Gastroesophageal sphincter (tissue), 4 donors: ENCODE data around the gene OFD1. TPM values are rescaled to one million over a fixed set of nuclear protein-coding genes. Genes with fewer than 3 reads are reported as not detected.

Source experiments
- ATAC-seq: fragments of 150-250 bp; one replicate; pipeline ENCODE4 v1.9.1; 2016; ENCODE audit warnings: mild to moderate bottlenecking, moderate library complexity
- H3K27ac ChIP-seq, 4 donors: fragments of 200-600 bp; sonication (generic) in 3 of 4; 1 replicate in 3 of 4; 2 replicates in 1 of 4; pipeline ENCODE4 v1.5.1; 2016 to 2019
- H3K27me3 ChIP-seq: fragments of 200-600 bp; sonication (generic); one replicate; pipeline ENCODE4 v1.5.1; 2019
- H3K36me3 ChIP-seq, 2 donors: fragments of 200-600 bp; sonication (generic); one replicate each; pipeline ENCODE4 v1.5.1; 2019; ENCODE audit warnings: control low read depth in 1 of 2
- H3K4me1 ChIP-seq, 3 donors: fragments of 200-600 bp; sonication (generic); 1 replicate in 2 of 3; 2 replicates in 1 of 3; pipeline ENCODE4 v1.5.1; 2016 to 2019; ENCODE audit warnings: control low read depth in 2 of 3
- H3K4me3 ChIP-seq, 2 donors: fragments of 200-600 bp; sonication (generic); one replicate each; pipeline ENCODE4 v1.5.1; 2019; ENCODE audit warnings: mild to moderate bottlenecking in 1 of 2, moderate library complexity in 1 of 2
- H3K9me3 ChIP-seq, 3 donors: fragments of 200-600 bp; sonication (generic); one replicate each; pipeline ENCODE4 v1.5.1; 2017 to 2019; ENCODE audit warnings: control low read depth in 2 of 3
- EP300 ChIP-seq: sonication (generic); formaldehyde crosslinking; IDR thresholded peaks from one replicate; pipeline ENCODE4 v1.6.1; 2017; ENCODE audit warnings: antibody characterized with exemption, mild to moderate bottlenecking
- POLR2A ChIP-seq, 2 donors: fragments of 450-650 bp; IDR thresholded peaks; one replicate each; pipeline ENCODE4 v1.6.1; 2017; ENCODE audit warnings: antibody characterized with exemption in 2 of 2, mild to moderate bottlenecking in 2 of 2, moderate library complexity in 1 of 2
- POLR2AphosphoS5 ChIP-seq: sonication (generic); formaldehyde crosslinking; IDR thresholded peaks from one replicate; pipeline ENCODE4 v1.6.1; 2017; ENCODE audit warnings: antibody characterized with exemption
- WGBS, 2 donors: methylation state at CpG; one replicate each; pipeline ENCODE4 v1.1.5; 2018; ENCODE audit warnings: low coverage in 1 of 2; 5-methylcytosine and 5-hydroxymethylcytosine counted together
- total RNA-seq, 4 donors: library from RNA; depleted of rRNA; stranded (reverse); fragments of >200 nt; gene quantifications; one replicate each; pipeline ENCODE4 v1.1.0, GENCODE V29; 2016
- TF ChIP-seq, protein P1 (sequence below), 4 experiments: fragments of 200-600 bp in 2 of 4; fragments of 450-650 bp in 2 of 4; sonication (generic) in 1 of 4; IDR thresholded peaks; one replicate each; pipeline ENCODE4 v1.5.1; 2017 to 2019; ENCODE audit warnings: antibody characterized with exemption in 4 of 4, mild to moderate bottlenecking in 2 of 4, moderate library complexity in 2 of 4

The OFD1 gene
- total RNA-seq, 4 donors from 2014 or later = 15.2 to 26.6 (median 22.5) TPM

DNA sequence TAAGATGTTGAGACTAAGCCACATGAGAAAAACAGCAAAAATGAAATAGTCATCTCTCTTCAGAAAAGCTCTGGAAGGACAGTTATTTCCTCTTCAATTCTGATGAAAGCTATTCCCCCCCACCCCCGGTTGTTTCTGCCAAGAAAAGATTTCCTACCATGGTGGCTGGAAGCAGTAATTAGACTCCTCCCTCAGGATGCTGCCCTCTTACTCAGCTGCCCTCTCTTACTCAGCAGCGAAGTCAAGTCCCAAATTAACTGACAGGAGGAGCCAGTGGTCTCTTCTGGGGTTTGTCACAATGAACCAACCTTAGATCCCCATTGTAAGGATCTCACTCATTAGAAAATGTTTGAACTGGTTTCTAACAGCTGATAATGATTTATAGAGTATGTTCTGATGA lies 44.4 kb downstream of the OFD1 start:
- peaks cover 0 to 8% (median 0%) of the 10 kb centered on the region in 3 donors for H3K4me1 ChIP-seq
- H3K36me3 ChIP-seq = peaks cover 0 to 18% of the 10 kb centered on the region in 2 donors
- H3K27ac ChIP-seq = no peak overlapping the region
- H3K9me3 ChIP-seq = no peaks in the 10 kb centered on the region
- 0 to 29% methylated on average over 2 of the region's 2 CpGs for WGBS, 2 donors
- ATAC-seq = no peak
- TF ChIP-seq, protein P1, sequence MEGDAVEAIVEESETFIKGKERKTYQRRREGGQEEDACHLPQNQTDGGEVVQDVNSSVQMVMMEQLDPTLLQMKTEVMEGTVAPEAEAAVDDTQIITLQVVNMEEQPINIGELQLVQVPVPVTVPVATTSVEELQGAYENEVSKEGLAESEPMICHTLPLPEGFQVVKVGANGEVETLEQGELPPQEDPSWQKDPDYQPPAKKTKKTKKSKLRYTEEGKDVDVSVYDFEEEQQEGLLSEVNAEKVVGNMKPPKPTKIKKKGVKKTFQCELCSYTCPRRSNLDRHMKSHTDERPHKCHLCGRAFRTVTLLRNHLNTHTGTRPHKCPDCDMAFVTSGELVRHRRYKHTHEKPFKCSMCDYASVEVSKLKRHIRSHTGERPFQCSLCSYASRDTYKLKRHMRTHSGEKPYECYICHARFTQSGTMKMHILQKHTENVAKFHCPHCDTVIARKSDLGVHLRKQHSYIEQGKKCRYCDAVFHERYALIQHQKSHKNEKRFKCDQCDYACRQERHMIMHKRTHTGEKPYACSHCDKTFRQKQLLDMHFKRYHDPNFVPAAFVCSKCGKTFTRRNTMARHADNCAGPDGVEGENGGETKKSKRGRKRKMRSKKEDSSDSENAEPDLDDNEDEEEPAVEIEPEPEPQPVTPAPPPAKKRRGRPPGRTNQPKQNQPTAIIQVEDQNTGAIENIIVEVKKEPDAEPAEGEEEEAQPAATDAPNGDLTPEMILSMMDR (IDR thresholded peaks at IDR 0.05) = no peak
- TF ChIP-seq POLR2AphosphoS5 (no peak), EP300 (no peak), POLR2A (IDR thresholded peaks at IDR 0.05) (no peak)
- H3K27me3 ChIP-seq = no peaks in the 10 kb centered on the region
- H3K4me3 ChIP-seq = no peak overlapping the region

GRCh38 chrX:13780868-13781427 lies 46.4 kb downstream of the OFD1 start:
- Histone ChIP-seq H3K27ac (no peak overlapping the region), H3K36me3 (peaks cover 0 to 1% of the 10 kb centered on the region in 2 donors), H3K4me3 (no peak overlapping the region), H3K4me1 (peaks cover 0 to 5% (median 0%) of the 10 kb centered on the region in 3 donors), H3K27me3 (no peaks in the 10 kb centered on the region), H3K9me3 (no peaks in the 10 kb centered on the region)
- TF ChIP-seq, protein P1 (IDR thresholded peaks at IDR 0.05) = no peak
- no peak for TF ChIP-seq POLR2A (IDR thresholded peaks at IDR 0.05)
- no peak for TF ChIP-seq POLR2AphosphoS5
- no peak for TF ChIP-seq EP300
- 34% methylated on average over 2 of the region's 7 CpGs; no CpG with 5 or more reads in 1 of the 2 donors for WGBS, 2 donors
- ATAC-seq = no peak

DNA sequence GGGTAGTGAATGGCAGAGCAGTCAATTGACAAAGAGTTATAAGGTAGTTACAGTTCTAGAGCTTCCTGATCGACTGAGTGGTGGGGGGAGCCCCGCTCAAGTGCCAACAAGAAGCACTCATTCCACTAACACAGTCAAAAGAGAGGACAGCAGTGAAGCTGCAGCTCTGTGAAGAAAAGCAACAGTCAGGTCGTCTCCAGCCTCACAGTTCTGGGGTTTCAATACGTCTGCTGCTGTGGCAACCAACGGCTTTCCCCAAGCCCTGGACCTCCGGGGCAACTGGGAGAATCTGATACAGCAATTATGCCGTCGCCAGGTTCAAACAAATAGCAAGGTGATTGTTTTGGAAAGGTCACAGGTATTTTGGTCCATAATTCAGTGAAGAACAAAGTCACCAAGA lies 51.5 kb downstream of the OFD1 start:
- TF ChIP-seq, protein P1 (IDR thresholded peaks at IDR 0.05) = no peak
- TF ChIP-seq POLR2A (IDR thresholded peaks at IDR 0.05) = no peak
- no peak for TF ChIP-seq EP300
- no peak for TF ChIP-seq POLR2AphosphoS5
- H3K27ac ChIP-seq = no peak overlapping the region
- no peaks in the 10 kb centered on the region for H3K27me3 ChIP-seq
- no peaks in the 10 kb centered on the region for H3K36me3 ChIP-seq
- ATAC-seq = no peak
- peaks cover 0 to 2% (median 0%) of the 10 kb centered on the region in 3 donors for H3K4me1 ChIP-seq
- H3K9me3 ChIP-seq = no peaks in the 10 kb centered on the region
- H3K4me3 ChIP-seq = no peak overlapping the region
- WGBS, 2 donors = 49 to 64% methylated on average over 3 to 4 of the region's 8 CpGs

- TF ChIP-seq POLR2AphosphoS5 (peak; percentile 23), EP300 (no peak), POLR2A (IDR thresholded peaks at IDR 0.05) (no peak)
- TF ChIP-seq, protein P1 (IDR thresholded peaks at IDR 0.05) = no peak
- H3K4me1 ChIP-seq = peaks cover 0 to 12% (median 0%) of the 10 kb centered on the region in 3 donors
- no peak overlapping the region for H3K4me3 ChIP-seq
- peak overlapping the region; percentile 29 to 81 (median 75) for H3K27ac ChIP-seq
- H3K27me3 ChIP-seq = no peaks in the 10 kb centered on the region
- H3K9me3 ChIP-seq = no peaks in the 10 kb centered on the region
- peak; percentile 52 for ATAC-seq
- no peaks in the 10 kb centered on the region for H3K36me3 ChIP-seq
- 38 to 55% methylated on average over 2 to 4 of the region's 6 CpGs for WGBS, 2 donors
These were observed 55.9 kb downstream of the OFD1 start for GRCh38 chrX:13790206-13791131.
